ENCODE results near the gene GAB4.

DNA sequence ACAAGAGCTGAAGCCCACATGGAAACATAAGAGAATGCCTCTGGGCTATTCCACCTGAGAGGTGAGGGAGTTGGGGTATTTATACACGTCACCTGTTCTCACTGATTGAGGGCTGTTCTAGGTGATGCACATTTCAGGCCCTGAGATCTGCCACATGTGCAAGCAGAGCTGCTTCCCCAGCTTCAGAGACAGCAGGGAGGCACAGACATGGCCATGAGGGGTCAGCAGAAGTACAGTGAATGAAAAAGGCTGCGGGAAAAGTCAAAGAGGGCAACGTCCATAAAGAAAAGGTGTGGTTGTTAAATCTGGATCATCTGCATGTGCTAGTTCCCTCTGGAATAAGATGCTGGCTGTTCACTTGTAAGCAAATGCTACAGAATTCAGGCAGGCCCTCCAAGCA lies 75.4 kb downstream of the GAB4 start:
- TF ChIP-seq, protein P1, sequence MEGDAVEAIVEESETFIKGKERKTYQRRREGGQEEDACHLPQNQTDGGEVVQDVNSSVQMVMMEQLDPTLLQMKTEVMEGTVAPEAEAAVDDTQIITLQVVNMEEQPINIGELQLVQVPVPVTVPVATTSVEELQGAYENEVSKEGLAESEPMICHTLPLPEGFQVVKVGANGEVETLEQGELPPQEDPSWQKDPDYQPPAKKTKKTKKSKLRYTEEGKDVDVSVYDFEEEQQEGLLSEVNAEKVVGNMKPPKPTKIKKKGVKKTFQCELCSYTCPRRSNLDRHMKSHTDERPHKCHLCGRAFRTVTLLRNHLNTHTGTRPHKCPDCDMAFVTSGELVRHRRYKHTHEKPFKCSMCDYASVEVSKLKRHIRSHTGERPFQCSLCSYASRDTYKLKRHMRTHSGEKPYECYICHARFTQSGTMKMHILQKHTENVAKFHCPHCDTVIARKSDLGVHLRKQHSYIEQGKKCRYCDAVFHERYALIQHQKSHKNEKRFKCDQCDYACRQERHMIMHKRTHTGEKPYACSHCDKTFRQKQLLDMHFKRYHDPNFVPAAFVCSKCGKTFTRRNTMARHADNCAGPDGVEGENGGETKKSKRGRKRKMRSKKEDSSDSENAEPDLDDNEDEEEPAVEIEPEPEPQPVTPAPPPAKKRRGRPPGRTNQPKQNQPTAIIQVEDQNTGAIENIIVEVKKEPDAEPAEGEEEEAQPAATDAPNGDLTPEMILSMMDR (IDR thresholded peaks at IDR 0.05): no peak
- TF ChIP-seq POLR2AphosphoS5 (IDR thresholded peaks at IDR 0.05): no peak

Data from stomach (tissue), 4 donors.